Mucosa of gallbladder (tissue), 1 donor: ENCODE data around the gene ALG11. TPM values are rescaled to one million over a fixed set of nuclear protein-coding genes. Genes with fewer than 3 reads are reported as not detected.
A peak's percentile ranks its signal among the peaks of the same experiment; 100 is the strongest.
"Not testable (repeated sequence)": the region's sequence is repeated elsewhere in the genome, so short reads cannot be mapped to it uniquely, and the experiment has no call there.

ENCODE experiments used
- DNase-seq: peaks from one replicate; pipeline ENCODE4 v3.0.0-alpha.2; 2020; ENCODE audit warnings: low spot score
- total RNA-seq: library from RNA; stranded (reverse); gene quantifications from one replicate; pipeline ENCODE4 v1.2.1, GENCODE V29; 2021
- donor health status: DM: no; HTN: no; CAD: no.

The ALG11 gene, protein sequence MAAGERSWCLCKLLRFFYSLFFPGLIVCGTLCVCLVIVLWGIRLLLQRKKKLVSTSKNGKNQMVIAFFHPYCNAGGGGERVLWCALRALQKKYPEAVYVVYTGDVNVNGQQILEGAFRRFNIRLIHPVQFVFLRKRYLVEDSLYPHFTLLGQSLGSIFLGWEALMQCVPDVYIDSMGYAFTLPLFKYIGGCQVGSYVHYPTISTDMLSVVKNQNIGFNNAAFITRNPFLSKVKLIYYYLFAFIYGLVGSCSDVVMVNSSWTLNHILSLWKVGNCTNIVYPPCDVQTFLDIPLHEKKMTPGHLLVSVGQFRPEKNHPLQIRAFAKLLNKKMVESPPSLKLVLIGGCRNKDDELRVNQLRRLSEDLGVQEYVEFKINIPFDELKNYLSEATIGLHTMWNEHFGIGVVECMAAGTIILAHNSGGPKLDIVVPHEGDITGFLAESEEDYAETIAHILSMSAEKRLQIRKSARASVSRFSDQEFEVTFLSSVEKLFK
- 37.3 TPM for total RNA-seq

DNA sequence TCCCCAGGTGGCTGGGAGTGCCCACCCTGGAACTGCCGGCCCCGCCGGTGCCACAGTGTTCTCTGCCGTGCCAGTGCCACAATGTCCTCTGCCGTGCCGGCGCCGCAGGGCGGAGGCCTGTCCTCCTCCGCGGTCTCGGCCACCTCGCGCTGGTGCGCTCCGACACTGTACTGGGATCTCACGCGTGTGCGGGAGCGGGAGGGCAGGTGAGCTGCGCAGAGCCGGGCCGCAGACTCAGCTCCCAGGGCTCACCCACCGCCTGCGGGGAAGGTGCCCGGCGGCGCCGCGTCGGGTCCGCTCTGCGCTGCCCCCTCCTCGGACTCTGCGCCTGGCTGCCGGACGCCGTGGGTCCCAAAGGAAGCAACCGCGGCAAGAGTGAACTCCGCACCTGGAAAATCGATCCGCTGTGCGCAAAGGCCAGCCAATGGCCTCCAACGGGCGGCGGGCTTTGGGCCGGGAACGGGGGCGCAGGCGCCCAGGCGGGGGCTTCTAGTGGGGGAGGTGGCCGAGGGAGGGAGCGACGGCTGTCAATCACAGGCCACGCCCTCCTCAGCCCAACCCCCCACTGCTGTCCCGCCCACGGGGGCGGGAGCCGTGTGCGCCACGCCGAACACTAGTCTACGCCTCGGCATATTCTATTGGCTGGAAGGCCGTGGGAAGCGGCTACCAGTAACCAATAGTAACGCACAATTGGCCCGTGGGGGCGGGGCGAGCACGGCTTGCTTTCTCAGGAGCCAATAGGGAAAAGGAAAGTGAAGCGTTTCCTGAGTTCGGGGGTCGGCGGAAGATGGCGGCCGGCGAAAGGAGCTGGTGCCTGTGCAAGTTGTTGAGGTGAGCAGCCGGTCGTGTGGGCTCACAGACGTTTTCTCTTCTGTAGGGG lies at the start of gene ALG11:
TSS of gene ALG11 (plus strand) at position 767 of the 880 bp plus-strand sequence. CDS start at position 788, 21 bp downstream.
- peak; percentile 100 for DNase-seq

DNA sequence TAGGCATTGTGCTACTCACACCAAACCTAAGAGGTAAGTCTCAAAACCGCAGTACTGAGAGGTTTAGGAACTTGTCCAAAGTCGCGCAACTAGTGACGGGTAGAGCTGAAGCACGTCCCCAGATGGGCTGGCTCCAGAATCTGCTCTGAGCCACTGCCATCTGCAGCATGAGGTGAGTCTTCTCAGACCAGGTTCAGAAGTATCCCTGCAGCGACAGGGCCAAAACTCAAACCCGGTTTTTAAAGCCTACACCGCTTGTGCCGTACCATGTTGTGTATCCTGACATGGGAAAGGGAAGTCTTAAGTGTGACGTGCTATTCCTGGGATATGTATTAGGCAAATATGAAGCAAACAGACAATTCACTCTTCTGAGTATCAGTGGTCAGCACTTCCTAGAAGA lies 46.0 kb upstream of the ALG11 start:
- DNase-seq = no peak

DNA sequence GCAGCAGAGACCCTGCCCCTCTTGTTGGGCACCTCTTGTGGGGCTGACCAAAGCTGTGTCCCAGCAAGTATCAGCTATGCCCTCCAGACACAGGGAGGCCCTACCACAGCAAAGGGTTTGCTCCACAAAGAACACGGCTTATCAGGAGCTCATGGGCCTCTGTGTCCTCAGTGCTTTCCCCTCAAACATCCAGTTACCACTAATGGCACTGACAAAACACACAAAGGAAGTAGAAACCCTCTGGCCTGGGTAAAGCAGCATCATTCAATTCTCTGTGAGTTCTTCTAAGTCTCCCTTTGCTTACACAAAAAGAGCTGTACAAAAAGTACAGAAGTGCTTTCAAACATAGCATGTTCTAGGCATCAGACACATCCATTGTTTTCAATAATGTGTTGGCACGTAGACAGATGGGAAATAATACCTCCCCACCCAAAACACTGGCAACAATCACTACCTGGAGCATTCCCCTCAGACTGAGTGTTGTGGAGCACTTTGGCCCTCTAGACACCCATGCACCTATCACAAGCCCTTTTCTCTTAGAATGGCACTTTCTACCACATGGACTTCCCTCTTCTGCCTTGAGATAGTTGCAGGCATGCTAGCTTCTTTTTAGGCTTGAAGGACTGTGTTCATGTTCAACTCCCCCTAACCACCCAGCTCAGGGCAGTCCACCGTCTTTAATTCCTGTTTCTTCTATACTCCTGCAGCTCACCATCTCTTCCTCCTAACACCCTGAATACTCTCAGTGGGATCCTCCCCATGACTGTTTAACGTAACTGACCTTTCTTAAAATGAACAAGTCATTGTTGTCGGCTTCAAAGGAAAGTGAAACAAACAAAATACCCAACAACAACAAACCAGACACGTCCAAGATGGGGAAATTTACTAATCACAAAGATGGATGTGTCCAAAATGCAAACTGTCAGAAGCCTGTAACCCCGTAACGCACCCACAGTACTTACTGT lies 44.4 kb upstream of the ALG11 start:
- no peak for DNase-seq

DNA sequence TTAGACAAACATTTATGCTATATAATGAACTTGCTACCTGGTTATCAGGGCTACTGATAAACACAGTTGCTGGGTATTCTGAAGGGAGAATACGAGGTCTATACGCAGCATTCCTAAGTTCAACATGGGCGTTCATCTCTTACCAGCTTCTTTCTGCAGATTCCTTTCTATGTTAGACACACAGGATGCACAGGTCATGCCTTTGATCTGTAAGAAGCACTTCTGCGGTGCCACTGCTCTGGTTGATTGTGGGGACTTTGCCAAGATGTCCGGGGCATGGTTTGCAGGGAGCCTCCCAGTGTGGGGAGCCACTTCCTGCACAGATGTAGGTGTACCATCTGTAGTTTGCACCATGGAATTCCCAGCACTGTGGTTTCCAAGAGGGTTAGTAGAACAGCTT lies 41.8 kb upstream of the ALG11 start:
- no peak for DNase-seq

DNA sequence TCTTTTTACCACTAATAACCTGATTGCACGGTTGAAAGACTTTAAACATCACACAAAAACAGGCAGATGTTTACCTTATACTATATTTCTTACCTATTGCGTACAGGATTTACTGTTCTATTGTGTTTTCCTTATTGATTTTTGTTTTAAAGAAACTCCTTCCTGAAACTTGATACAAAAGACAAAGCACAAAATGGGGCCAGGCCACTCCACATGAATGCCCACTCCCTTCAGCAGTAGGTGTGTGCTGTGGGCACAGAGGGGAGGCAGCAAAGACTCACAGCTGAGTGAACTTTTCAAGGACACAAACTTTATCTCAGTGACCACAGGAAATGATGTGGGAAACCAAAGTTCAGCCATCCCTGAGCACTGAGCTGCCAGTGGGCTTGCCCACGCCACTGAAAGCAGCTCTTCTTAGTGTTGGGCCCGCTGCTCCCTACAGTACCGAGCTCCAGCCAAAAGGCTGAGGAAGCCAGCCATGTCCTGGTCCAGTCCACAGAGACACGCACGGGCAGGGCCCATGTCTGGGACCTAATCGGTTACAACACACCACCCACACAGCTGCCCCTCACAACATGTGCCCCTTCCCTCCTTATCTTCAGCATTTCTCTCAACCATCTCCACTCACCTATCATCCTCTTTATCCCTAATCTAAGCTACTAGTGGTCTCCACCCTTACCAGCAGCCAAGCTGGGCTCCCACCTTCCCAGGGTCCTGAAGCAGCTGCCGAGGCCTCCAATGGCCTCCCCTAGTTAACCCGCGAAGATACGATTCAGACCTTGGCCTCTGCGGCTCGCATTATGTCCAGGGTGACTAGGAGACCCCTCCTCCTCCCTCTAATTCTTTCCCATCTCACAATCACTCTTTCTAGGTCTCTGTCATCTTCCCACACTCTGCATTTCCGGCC lies 40.4 kb upstream of the ALG11 start:
- DNase-seq = no peak

DNA sequence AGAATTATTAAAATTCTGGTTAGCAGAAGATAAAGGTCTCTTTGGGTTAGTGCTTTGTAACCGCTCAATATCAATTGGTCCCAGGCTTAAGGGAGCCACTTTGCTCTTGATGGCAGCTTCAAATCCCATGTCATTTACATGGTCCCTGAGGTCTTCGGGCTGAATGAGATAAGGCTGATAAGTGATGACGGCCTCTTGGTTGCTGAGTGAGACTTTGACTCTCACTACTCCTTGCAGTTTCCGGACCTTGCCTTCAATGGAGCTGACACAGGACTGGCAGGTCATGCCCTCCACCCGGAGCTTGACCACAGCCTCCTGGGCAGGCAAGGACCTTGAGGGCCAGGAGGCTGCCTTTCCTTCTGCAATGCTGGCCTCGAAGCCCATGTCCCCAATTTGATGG lies 37.7 kb upstream of the ALG11 start:
- no peak for DNase-seq

DNA sequence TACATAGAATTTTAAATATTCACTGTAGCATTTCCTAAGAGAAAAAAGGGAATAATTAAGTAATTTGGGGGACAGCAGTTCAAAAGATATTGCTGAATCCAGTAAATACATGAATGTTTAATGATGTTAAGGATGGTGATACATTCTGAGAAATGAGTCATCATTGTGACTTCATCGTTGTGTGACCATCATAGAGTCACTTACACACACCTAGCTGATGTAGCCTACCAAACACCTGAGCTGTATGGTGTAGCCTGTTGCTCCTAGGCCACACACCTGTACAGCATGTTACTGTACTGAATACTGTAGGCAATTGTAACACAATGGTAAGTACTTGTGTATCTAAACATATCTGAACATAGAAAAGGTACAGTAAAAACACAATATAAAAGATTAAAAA lies 35.8 kb upstream of the ALG11 start:
- DNase-seq = no peak

DNA sequence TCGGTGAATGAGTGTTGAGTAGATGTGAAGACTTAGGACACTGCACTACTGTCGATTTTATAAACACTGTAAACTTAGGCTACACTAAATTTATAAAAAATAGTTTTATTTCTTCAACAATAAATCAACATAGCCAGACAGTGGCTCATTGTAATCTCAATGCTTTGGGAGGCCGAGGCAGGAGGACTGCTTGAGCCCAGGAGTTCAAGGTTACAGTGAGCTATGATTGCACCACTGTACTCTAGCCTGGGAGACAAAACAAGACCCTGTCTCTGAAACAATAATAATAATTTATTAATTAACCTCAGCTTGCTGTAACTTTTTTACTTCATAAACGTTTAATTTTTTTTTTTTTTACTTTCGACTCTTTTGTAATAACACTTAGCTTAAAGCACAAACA lies 35.3 kb upstream of the ALG11 start:
- no peak for DNase-seq

DNA sequence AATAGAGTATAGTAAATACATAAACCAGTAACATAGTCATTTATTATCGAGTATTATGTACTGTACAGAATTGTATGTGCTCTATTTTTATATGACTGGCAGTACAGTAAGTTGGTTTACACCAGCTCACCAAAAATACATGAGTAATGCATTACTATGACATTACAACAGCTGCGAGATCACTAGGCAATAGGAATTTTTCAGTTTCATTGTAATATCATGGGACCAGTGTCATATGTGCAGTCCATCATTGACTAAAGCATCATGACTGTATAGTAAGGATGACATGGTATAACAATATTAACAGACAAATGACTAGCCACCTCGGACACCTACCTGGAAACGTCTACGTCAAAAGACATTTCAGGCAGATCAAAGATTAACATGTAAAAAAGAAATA lies 34.6 kb upstream of the ALG11 start:
- DNase-seq = no peak

DNA sequence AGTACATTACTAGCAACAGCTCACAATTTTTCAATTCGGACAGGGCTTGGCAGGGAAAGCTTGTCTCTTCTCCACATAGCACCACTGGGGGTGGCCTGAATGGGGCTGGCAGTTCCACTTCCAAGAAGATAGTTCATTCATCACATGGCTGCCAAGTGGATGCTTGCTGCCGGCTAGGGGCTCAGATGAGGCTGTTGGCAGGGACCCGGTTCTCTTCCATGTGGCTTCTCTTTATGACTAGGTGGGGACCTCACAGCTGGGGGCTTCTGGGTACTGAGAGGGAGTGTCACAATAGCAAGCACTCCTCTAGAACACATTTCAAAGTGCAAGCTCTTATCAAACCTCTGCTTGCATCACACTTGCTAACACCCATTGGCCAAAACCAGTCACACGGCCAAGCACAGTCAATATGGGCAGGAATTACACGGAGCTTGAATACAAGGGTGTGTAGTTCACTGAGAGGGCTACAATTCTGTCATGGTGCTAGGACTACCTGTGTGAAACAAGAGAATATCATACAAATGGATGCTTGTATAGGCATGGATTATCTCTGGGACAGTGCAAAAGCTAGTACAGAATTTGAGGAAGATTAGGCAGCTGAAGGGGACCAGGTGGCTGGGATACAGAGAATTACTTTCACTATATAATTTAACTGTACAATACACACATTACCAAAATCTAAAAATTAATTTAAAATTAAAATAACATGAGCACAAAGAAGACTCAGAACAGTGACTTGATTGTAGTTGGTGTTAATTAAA lies 33.2 kb upstream of the ALG11 start:
- DNase-seq = peak; percentile 49

DNA sequence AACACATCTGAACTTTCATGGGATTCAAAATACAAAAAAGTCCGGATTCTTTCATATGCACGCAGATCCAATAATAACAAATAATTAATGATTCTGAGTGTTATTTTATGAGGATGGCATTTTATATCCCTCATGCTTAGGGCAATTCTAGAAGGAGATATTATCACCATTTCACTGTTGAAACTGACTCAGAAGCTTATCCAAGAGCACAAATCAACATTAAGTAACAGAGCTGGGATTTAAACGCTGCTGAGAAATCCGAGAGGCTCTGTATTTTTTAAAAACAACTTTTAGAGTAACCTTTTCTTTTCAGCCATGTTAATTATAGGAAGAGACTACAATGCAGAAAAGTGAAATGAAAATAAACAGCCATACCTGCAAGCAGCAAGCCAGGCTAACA lies 31.3 kb upstream of the ALG11 start:
- DNase-seq = no peak

DNA sequence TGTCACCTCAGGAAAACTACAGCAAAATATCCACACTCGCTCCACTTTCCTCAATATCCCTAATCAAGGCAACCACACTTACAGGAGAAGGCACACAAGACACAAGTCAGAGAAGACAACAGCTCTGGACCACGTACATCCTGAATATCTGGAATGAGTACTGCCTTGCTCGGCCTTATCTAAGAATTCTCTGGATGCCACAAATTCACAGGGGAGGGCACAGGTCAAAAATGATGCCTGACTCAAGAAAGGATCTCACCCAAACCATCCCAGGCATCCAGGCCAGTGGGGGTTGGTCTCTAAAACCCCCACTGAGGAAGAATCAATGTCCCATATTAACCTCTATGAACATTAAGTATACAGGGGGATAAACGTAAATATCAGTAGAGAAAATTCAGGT lies 30.8 kb upstream of the ALG11 start:
- DNase-seq = no peak

DNA sequence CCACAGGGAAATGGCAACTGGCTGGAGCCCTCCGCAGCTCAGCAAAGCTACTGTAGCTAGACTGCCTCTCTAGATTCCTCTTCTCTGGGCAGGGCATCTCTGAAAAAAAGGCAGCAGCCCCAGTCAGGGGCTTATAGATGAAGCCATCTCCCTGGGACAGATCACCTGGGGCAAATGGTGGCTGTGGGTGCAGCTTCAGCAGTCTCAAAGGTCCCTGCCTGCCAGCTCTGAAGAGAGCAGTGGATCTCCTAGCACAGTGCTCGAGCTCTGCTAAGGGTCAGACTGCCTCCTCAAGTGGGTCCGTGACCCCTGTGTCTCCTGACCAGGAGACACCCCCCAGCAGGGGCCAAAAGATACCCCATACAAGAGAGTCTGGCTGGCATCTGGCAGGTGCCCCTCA lies 28.9 kb upstream of the ALG11 start:
- DNase-seq = not testable (repeated sequence)

DNA sequence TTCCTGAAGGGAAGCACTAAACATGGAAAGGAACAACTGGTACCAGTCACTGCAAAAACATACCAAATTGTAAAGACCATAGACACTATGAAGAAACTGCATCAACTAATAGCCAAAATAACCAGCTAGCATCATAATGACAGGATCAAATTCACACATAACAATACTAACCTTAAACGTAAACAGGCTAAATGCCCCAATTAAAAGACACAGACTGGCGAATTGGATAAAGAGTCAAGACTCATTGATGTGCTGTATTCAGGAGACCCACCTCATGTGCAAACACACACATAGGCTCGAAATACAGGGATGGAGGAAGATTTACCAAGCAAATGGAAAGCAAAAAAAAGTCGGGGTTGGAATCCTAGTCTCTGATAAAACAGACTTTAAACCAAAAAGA lies 27.3 kb upstream of the ALG11 start:
- not testable (repeated sequence) for DNase-seq

DNA sequence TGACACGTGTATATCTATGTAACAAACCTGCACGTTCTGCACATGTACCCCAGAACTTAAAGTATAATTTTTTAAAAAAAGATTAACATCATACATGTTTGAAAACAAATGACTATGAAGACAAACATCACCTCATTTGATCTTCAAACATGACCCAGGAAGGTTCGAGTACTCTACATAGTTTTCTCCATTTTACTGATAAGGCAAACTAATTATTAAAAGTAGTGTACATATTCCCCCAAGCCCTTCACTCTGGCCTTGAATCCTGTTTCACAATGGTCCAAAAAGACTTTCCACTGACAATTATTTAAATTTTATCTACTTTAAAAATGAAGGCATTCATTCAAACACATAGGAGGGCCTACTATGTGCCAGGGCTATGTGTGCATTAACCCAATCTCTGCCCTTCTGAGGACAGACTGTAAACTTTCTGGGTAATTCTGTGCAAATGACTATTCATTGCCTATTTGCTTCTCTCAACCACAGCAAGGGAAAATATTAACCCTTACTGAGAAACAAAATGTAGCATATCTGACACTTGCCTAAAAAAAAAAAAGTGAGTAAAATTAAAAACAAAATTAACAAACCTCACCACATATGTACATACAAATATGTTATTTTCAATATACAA lies 23.1 kb upstream of the ALG11 start:
- no peak for DNase-seq

DNA sequence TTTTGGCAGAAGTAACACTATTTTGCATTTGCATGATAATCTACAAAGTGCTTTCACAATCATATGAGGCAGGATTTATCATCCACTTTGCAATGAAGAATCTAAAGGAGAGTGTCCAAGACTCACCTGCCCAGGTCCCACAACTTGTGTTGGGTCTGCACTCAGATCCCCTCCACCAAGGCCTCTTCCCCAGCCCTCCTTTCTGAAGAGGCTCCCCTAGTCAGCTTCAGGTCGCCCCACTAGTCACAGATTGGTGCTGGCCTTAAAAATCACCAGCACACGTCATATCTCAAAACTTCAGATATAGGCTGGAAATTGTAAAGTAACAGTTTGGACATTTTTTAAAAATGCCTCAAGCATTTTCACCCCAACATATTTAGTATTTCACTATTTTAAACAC lies 18.5 kb upstream of the ALG11 start:
- DNase-seq = no peak

DNA sequence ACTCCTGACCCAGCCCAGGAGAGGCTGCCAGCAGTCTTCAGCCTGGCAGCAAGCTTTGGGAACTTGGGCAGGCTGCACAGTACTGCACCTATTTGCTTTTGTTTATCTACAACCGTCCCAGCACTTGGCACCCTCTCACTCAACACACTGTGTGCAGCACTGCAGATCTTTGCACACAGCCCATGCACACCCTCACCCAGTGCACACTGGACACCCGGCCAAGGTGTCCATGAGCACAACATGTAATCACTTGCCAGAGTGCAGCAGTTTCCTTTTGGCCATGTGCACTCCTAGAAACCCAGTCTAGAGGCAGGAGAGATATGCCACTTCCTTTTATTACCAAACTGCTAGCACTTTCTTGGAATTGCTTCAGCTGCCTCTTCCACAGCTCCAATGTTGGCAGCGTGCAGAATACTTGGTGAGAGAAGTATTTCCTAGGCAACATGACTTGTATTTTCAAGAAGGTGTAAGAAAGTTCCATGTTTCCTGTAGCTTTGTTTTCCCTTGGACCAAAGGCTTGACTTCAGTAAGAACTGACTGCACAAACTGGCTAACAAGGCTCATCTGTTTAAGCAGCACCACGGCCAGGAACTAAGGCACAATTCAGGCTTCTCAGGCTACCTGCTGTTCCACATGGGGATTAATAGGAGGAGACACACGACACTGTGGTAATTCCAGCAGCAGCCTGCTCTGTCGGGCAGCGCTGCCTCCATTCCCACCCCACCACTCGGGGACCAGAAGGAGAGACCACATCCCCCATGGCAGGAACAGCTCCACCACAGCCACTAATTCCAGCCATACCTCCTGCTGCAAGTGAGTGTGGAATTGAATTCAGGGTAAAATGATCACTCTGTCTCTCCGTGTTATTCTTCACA lies 16.3 kb upstream of the ALG11 start:
- peak; percentile 51 for DNase-seq

DNA sequence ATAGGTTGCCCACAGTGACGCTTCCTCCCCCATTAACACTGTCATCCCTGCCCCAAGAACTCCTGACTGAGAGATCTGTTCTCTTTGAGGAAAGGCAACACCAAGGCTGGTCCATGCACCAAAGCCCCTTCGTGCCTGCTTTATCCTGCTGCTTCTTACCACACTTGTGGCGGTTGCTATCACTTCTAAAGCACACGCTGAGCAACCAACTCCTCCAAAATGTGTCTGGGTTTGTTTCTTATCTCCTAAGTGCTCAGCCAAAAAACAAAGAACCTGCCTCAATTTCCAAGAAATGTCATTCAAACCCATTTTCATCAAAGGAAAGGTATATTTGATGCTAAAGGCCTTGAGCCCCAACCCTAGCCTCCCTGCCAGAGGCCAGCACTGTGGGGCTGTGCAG lies 15.6 kb upstream of the ALG11 start:
- no peak for DNase-seq
